Stimulated activated memory B cell treated with anti-CD40 and anti-IgM and Interleukin-4, amounts not matched to agents 10 μg/mL and 1 μg/mL and 100 μg/mL, for 72 hours (primary cell): ENCODE measurements around the gene TNNT3.
A peak's percentile ranks its signal among the peaks of the same experiment; 100 is the strongest.
"Not testable (repeated sequence)": the region's sequence is repeated elsewhere in the genome, so short reads cannot be mapped to it uniquely, and the experiment has no call there.

Experiments
- ATAC-seq: fragments of 150-1000 bp; cut with Tn5 transposase; 2 replicates; pipeline ENCODE4 v1.10.0; 2021
- H3K27ac Mint-ChIP-seq: one replicate; pipeline ENCODE4 v1.8.0; 2022; ENCODE audit warnings: mild to moderate bottlenecking, mixed read lengths
- H3K27me3 Mint-ChIP-seq: one replicate; pipeline ENCODE4 v1.8.0; 2022; ENCODE audit warnings: mixed read lengths
- H3K36me3 Mint-ChIP-seq: one replicate; pipeline ENCODE4 v1.8.0; 2022; ENCODE audit warnings: mixed read lengths
- H3K4me1 Mint-ChIP-seq: one replicate; pipeline ENCODE4 v1.8.0; 2022; ENCODE audit warnings: mixed read lengths
- H3K4me3 Mint-ChIP-seq: one replicate; pipeline ENCODE4 v1.8.0; 2022; ENCODE audit warnings: mild to moderate bottlenecking, moderate library complexity, mixed read lengths
- H3K9me3 Mint-ChIP-seq: one replicate; pipeline ENCODE4 v1.8.0; 2022; ENCODE audit warnings: mixed read lengths

TNNT3 gene

DNA sequence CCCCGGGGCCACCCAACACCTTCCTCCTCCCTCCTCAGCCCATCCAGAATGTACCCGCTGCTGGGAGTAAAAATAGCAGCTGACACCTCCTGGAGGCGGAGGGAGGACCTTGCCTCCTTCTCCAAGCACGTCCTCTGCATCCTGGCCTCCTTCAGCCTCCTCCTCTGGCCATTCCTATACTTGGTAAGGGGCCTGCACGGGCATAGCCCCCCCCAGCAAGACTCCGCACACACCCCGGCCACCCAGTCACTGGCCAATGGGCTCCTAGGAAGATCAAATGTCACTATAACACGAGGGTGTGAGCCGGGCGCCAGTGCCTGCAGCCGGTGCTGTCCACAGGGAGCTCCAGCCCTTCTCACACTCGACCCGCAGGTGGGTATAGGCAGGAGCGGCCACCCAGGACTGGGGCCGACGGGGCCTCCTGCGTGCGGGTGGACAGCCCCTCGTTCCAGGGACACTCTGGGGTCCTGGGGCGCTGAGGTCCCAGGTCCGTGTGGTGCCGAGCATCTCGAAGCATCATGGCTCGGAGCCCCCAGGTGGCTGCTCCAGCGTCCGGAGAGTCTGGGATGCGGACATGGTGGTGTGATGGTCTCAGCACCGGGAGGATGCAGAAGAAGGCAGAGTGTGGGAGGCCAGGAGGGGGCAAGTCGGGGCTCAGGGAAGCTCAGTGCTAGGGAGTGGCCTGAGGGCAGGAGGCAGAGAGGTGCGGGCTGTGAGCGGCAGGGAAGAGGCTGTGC lies at the start of gene TNNT3:
Gene TNNT3, plus strand, starts transcription at position 313 of the 737 bp plus-strand sequence. CDS start 3,172 bp downstream, outside the sequence.
- no peak for ATAC-seq
- Mint-ChIP-seq H3K4me3 (no peak within 1 kb of the TSS), H3K36me3 (no peaks in the 10 kb centered on the region), H3K27ac (no peak within 1 kb of the TSS), H3K9me3 (no peaks in the 10 kb centered on the region), H3K27me3 (peaks cover 39% of the 10 kb centered on the region), H3K4me1 (peaks cover 20% of the 10 kb centered on the region)

- Mint-ChIP-seq H3K27me3 (no peaks in the 10 kb centered on the region), H3K4me1 (peaks cover 4% of the 10 kb centered on the region), H3K27ac (peak overlapping the region; percentile 57), H3K4me3 (peak overlapping the region; percentile 22), H3K9me3 (no peaks in the 10 kb centered on the region), H3K36me3 (peaks cover 35% of the 10 kb centered on the region)
- ATAC-seq = no peak
Measured at GRCh38 chr11:1870326-1870696, 49.2 kb upstream of the TNNT3 start.

- Mint-ChIP-seq H3K27me3 (no peaks in the 10 kb centered on the region), H3K4me1 (peaks cover 9% of the 10 kb centered on the region), H3K27ac (peak overlapping the region; percentile 57), H3K9me3 (no peaks in the 10 kb centered on the region), H3K36me3 (peaks cover 29% of the 10 kb centered on the region), H3K4me3 (no peak overlapping the region)
- no peak for ATAC-seq
Measured at GRCh38 chr11:1870721-1871466, 48.6 kb upstream of the TNNT3 start.

DNA sequence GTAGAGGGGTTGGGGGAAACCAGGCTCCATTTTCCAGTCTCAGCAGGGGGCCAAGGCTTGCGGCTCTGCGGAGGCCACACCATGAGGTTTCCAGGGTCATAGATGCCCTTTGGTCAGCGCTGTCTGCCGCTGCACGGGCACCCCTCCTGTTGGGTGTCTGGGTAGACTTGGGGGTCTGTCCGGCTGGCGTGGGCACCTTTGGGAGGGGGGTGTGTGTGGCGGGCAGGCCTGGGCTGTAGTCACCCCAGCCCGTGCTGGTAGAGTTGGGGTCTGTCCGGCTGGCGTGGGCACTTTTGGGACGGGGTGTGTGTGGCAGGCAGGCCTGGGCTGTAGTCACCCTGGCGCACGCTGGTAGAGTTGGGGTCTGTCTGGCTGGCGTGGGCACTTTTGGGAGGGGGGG lies 48.0 kb upstream of the TNNT3 start:
- ATAC-seq = no peak
- Mint-ChIP-seq H3K27me3 (no peaks in the 10 kb centered on the region), H3K4me3 (peak overlapping the region; percentile 23), H3K9me3 (no peaks in the 10 kb centered on the region), H3K27ac (peak overlapping the region; percentile 57), H3K4me1 (peaks cover 16% of the 10 kb centered on the region), H3K36me3 (peaks cover 25% of the 10 kb centered on the region)

- Mint-ChIP-seq H3K4me1 (peaks cover 20% of the 10 kb centered on the region), H3K27me3 (no peaks in the 10 kb centered on the region), H3K9me3 (no peaks in the 10 kb centered on the region), H3K4me3 (no peak overlapping the region), H3K27ac (peak overlapping the region; percentile 57), H3K36me3 (peaks cover 25% of the 10 kb centered on the region)
- ATAC-seq = no peak
Measured at GRCh38 chr11:1872267-1872985, 47.1 kb upstream of the TNNT3 start.

GRCh38 chr11:1873048-1873812 lies 46.3 kb upstream of the TNNT3 start:
- Mint-ChIP-seq H3K9me3 (no peaks in the 10 kb centered on the region), H3K27ac (peak overlapping the region; percentile 71), H3K27me3 (no peaks in the 10 kb centered on the region), H3K4me1 (peaks cover 28% of the 10 kb centered on the region), H3K4me3 (no peak overlapping the region), H3K36me3 (peaks cover 25% of the 10 kb centered on the region)
- no peak for ATAC-seq

DNA sequence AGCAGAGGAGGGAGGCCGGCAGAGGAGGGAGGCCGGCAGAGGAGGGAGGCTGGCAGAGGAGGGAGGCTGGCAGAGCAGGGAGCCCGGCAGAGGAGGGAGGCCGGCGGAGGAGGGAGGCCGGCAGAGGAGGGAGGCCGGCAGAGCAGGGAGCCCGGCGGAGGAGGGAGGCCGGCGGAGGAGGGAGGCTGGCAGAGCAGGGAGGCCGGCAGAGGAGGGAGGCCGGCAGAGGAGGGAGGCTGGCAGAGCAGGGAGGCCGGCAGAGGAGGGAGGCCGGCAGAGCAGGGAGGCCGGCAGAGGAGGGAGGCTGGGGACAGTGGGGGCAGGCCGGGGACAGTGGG lies 45.7 kb upstream of the TNNT3 start:
- Mint-ChIP-seq H3K36me3 (peaks cover 24% of the 10 kb centered on the region), H3K4me1 (peaks cover 34% of the 10 kb centered on the region), H3K27ac (peak overlapping the region; percentile 71)
- not testable (repeated sequence) for H3K4me3 Mint-ChIP-seq, H3K9me3 Mint-ChIP-seq, H3K27me3 Mint-ChIP-seq, ATAC-seq

DNA sequence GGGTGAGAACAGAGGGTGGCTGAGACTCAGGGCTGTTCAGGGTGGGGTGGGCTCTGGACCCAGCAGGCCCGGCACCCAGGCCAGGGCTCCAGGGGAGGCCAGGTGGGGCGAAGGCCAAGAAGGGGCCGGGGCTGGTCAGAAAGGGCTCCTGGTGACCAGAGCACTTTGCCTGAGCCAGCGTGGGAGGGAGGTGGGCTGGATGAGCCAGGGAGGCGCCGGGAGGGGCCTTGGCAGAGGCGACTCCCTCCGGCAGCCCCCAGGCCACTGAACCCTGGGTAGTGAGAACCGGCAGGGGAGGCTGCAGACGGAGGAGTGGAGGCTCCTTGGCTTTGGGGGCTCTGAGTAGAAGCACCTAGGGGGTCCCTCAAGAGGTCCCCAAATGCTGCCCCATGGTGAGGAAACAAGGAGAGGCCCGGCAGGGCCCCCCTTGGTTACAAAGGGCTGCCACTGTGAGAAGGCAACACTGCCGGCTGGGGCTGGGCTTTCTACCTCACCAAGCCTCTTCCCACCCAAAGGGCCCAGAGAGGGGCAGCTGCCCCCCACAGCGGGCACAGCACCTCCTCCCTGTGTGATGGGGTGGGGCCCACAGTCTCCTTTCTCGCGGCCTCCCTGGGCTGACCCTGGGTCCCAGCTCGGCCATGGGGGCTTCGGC lies 44.9 kb upstream of the TNNT3 start:
- Mint-ChIP-seq H3K4me1 (peaks cover 42% of the 10 kb centered on the region), H3K36me3 (peaks cover 16% of the 10 kb centered on the region)
- H3K27ac Mint-ChIP-seq, ATAC-seq, H3K9me3 Mint-ChIP-seq, H3K4me3 Mint-ChIP-seq, H3K27me3 Mint-ChIP-seq: not testable (repeated sequence)

DNA sequence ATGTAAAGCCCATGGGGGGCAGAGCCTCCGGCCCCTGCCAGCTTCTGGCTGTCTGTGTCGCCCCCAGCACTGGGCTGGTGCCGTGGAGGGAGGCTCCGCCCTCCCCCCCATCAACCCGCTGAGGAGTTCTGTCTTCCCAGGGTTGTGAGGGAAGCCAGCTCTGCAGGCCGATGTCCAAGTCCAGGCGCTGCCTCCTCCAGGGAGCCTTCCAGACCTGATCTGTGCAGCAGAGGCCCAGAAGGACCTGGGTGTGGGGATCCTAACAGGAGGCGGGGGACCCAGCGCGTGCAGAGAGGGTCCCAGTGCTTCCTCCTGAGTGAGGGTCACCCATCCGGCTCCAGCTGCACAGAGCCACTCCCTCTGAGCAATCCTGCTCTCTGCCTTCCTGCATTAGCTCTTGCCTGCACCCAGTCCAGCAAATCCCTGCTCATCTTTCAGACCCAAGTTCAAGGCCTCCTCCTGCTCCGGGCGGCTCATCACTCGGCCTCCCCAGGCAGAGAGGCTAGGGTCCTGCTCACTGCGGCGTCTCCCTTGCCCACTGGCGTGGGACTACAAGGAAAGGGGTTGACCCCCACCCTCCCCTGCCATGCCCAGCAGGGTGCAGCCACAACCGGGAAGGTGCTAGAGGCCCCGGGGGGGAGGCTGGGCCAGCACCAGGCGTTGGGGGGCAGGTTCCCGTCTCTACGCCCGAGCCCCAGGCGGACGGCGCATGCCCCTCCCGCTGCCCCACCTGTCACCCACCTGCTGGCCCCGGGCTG lies 44.2 kb upstream of the TNNT3 start:
- Mint-ChIP-seq H3K27me3 (no peaks in the 10 kb centered on the region), H3K4me1 (peaks cover 49% of the 10 kb centered on the region), H3K9me3 (no peaks in the 10 kb centered on the region), H3K27ac (peak overlapping the region; percentile 5), H3K4me3 (no peak overlapping the region), H3K36me3 (peaks cover 19% of the 10 kb centered on the region)
- no peak for ATAC-seq

- H3K4me3 Mint-ChIP-seq, H3K27ac Mint-ChIP-seq, ATAC-seq: not testable (repeated sequence)
Measured at GRCh38 chr11:1875851-1876301, 43.6 kb upstream of the TNNT3 start.

DNA sequence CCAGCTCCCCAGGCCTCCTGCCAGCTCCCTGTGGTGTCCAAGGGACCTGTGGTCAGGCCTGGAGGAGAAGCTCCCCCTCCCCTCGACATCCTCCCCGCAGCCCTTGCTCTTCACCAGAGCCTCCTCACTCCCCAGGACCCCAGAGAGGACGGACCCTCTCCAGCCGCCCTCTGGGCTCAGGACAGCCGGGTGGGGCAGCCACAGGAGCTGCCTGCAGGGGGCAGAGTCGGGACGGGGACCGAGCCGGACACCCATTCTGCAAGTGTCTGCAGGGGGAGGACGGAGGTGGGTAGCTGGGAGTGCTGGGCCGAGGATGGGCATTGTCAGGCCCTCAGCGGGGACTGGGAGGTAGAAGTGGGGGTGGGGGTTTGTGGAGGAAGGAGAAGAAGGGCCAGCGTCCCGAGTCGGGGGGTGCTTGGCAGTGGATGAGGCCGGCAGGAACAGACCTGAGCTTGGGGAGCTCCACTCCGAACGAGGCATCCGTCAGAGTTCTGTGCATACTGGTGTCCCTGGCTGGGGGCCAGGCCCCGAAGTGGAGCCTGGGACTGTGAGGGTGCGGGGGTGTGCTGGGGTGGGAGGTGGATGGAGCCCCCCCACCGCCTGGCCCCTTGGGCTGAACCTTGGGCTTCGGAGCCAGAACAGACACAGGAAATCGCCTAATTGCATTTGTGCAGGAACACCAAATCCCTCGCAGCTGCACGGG lies 43.0 kb upstream of the TNNT3 start:
- ATAC-seq = no peak
- no peaks in the 10 kb centered on the region for H3K9me3 Mint-ChIP-seq
- H3K4me3 Mint-ChIP-seq = no peak overlapping the region
- H3K27ac Mint-ChIP-seq = no peak overlapping the region
- H3K27me3 Mint-ChIP-seq = no peaks in the 10 kb centered on the region
- peaks cover 59% of the 10 kb centered on the region for H3K4me1 Mint-ChIP-seq
- H3K36me3 Mint-ChIP-seq = peaks cover 14% of the 10 kb centered on the region

More at GRCh38 chr11:1875851-1876301, 43.6 kb upstream of the TNNT3 start:
- peaks cover 55% of the 10 kb centered on the region for H3K4me1 Mint-ChIP-seq
- H3K9me3 Mint-ChIP-seq, H3K27me3 Mint-ChIP-seq: not testable (repeated sequence)
- peaks cover 17% of the 10 kb centered on the region for H3K36me3 Mint-ChIP-seq

DNA sequence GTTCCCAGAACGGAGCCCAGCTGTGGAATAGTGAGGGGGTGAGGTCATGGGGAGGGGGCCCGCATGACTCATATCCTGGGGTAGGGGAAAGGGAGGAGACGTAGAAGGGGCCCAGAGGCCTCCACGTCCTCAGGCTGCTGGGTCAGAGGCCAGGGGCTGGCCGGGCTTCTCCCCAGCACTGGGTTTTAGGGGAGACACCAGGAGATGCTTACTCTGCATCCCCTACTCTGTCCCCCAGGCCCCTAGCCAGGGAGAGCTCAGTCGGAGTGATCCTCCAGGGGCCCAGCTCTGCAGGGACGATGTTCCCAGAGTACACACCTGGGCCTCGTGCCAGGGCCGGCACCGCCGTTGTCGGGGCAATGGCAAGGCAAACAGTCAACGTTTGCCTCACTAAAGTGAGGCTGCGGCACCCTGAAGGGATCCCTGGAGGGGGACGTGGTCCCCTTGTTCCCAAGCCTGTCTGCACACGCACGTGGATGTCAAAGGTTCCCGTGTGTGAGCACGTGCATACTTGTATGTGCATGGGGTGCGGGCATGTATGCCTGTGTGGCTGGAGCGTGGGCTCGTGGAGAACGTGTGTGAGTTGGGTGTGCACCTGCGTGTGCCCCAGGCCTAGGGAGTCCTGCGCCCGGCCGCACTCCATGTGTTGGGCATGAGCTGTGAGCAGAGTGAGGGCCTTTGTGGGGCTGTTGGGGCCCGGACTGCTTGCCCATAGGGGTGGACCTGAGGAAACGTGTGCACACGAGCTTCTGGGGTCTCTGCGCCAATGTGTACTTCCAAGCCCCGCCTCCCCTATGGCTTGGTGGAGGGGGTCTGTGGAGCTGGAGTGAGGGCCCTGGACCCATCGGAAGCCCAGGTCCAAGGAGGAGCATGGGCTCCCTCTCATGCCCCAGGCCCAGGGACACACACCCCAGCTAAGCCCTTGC lies 42.0 kb upstream of the TNNT3 start:
- no peaks in the 10 kb centered on the region for H3K9me3 Mint-ChIP-seq
- H3K36me3 Mint-ChIP-seq = peaks cover 10% of the 10 kb centered on the region
- no peak overlapping the region for H3K4me3 Mint-ChIP-seq
- no peaks in the 10 kb centered on the region for H3K27me3 Mint-ChIP-seq
- H3K27ac Mint-ChIP-seq = no peak overlapping the region
- ATAC-seq = no peak
- peaks cover 66% of the 10 kb centered on the region for H3K4me1 Mint-ChIP-seq
